K562 (cell line): ENCODE results near the gene SEPHS1. TPM values are rescaled to one million over a fixed set of nuclear protein-coding genes. Genes with fewer than 3 reads are reported as not detected.

ENCODE experiments used
- BRD9 ChIP-seq: fragments of 450-650 bp; IDR thresholded peaks from 2 replicates; pipeline ENCODE4 v1.6.1; 2018; ENCODE audit warnings: low read depth; ENCODE audit not compliant: partially characterized antibody
- CCNT2 ChIP-seq: IDR thresholded peaks from 2 replicates; pipeline ENCODE4 v1.6.1; 2011; ENCODE audit warnings: borderline replicate concordance, low read depth, mild to moderate bottlenecking, moderate library complexity, mixed read lengths, low read length; ENCODE audit not compliant: insufficient read length; ENCODE audit errors: extremely low read depth
- DPF2 ChIP-seq: fragments of 450-650 bp; IDR thresholded peaks from 2 replicates; pipeline ENCODE4 v1.6.1; 2016
- JUN ChIP-seq, 2 experiments: sonication (generic) in 1 of 2; formaldehyde crosslinking in 1 of 2; IDR thresholded peaks; 2 replicates each; pipeline versions ENCODE4 v1.6.1 to v1.8.0; 2012 to 2022; ENCODE audit warnings: borderline replicate concordance in 2 of 2, mild to moderate bottlenecking in 2 of 2, improper control_type of control experiment in 1 of 2, low read depth in 1 of 2, low read length in 1 of 2, missing genetic modification reagents in 1 of 2
- KLF16 ChIP-seq: IDR thresholded peaks from 2 replicates; pipeline ENCODE4 v1.6.1; 2016; ENCODE audit warnings: antibody characterized with exemption
- MBD1 ChIP-seq: fragments of 250-450 bp; sonication (Bioruptor Pico); IDR thresholded peaks from 2 replicates; pipeline ENCODE4 v1.8.0; 2022; ENCODE audit warnings: inconsistent platforms
- PHF8 ChIP-seq: fragments of 200-600 bp; sonication (generic); IDR thresholded peaks from 2 replicates; pipeline ENCODE4 v1.6.1; 2012; ENCODE audit warnings: mixed run types, mild to moderate bottlenecking, inconsistent platforms, low read length, moderate library complexity, borderline replicate concordance
- RBM22 ChIP-seq: fragments of 200-400 bp; formaldehyde crosslinking; IDR thresholded peaks from 2 replicates; pipeline ENCODE4 v1.6.1; 2018; ENCODE audit warnings: low read length, low read depth; ENCODE audit not compliant: poor library complexity, severe bottlenecking
- TBL1XR1 ChIP-seq, 2 experiments: IDR thresholded peaks; 2 replicates each; pipeline ENCODE4 v1.6.1; 2012; ENCODE audit warnings: improper control_type of control experiment in 2 of 2, low read length in 2 of 2, mild to moderate bottlenecking in 1 of 2
- ZC3H11A ChIP-seq: IDR thresholded peaks from 2 replicates; pipeline ENCODE4 v1.6.1; 2012; ENCODE audit warnings: low read depth, low read length, improper control_type of control experiment
- ZKSCAN3 ChIP-seq: fragments of 250-450 bp; sonication (Bioruptor Pico); IDR thresholded peaks from 2 replicates; pipeline ENCODE4 v1.4.0; 2020
- ZNF121 ChIP-seq: sonication (generic); formaldehyde crosslinking; conservative IDR thresholded peaks from 2 replicates; pipeline ENCODE4 v1.8.0; 2022; ENCODE audit warnings: missing genetic modification reagents
- ZNF23 ChIP-seq: fragments of 250-450 bp; sonication (Bioruptor Pico); IDR thresholded peaks from 2 replicates; pipeline ENCODE4 v1.4.0; 2020; ENCODE audit warnings: mild to moderate bottlenecking
- ZNF551 ChIP-seq: fragments of 250-450 bp; sonication (Bioruptor Pico); IDR thresholded peaks from 2 replicates; pipeline ENCODE4 v1.5.0; 2021; ENCODE audit warnings: mild to moderate bottlenecking, moderate library complexity
- ZNF609 ChIP-seq: sonication (generic); formaldehyde crosslinking; IDR thresholded peaks from 2 replicates; pipeline ENCODE4 v1.8.1; 2023; ENCODE audit warnings: missing genetic modification reagents, mild to moderate bottlenecking, borderline replicate concordance
- ZSCAN29 ChIP-seq: fragments of 450-650 bp; IDR thresholded peaks from 2 replicates; pipeline ENCODE4 v1.6.1; 2017
- polyA plus RNA-seq, 8 experiments: library from polyadenylated mRNA; depleted of rRNA in 4 of 8; stranded (reverse) in 5 of 8; unstranded in 3 of 8; fragments of >200 nt; fragmentation: Nextera tagmentation in 2 of 8; fragmentation: Illumina TruSeq in 1 of 8; extraction: Ambion mirVana in 2 of 8; extraction: Trizol in 1 of 8; gene quantifications; 2 replicates each; pipeline versions ENCODE4 v1.2.1 to v1.2.3, GENCODE V29; 2011 to 2014; ENCODE audit warnings: inconsistent platforms in 1 of 8, missing spikeins in 1 of 8
- total RNA-seq, 7 experiments: library from RNA; depleted of rRNA in 6 of 7; stranded (reverse); fragments of >200 nt in 6 of 7; fragmentation: Illumina TruSeq in 2 of 7; extraction: Trizol in 2 of 7; gene quantifications; 2 replicates each; pipeline versions ENCODE4 v1.2.1 to v1.2.3, GENCODE V29; 2011 to 2021; ENCODE audit warnings: low replicate concordance in 1 of 7

Gene SEPHS1
- total and polyA plus RNA-seq, 9 of the 15 experiments (the other 6 are each of a cell fraction or from before 2014, with no cell fraction given), result 14.7 to 82.8 (median 41.8) TPM

GRCh38 chr10:13346283-13347042 is 1.6 kb downstream of the SEPHS1 start (continued):
- TF ChIP-seq ZNF609 (CRISPR knock-in tag) (no peak), ZC3H11A (no peak), DPF2 (no peak), JUN (IDR thresholded peaks at IDR 0.05; ENCODE audit: borderline replicate concordance, low read depth, low read length) (no peak), JUN (CRISPR knock-in tag; IDR thresholded peaks at IDR 0.05; ENCODE audit: borderline replicate concordance) (no peak), PHF8 (no peak), MBD1 (CRISPR knock-in tag) (no peak), BRD9 (no peak), ZNF23 (no peak), CCNT2 (no peak), ZNF121 (CRISPR knock-in tag) (no peak), KLF16 (no peak), ZKSCAN3 (CRISPR knock-in tag) (no peak), ZSCAN29 (no peak), RBM22 (no peak), TBL1XR1 (IDR thresholded peaks at IDR 0.05; ENCODE audit: low read length in 2 of 2) (no peak), ZNF551 (no peak)
